Measurements from ENCODE around the gene JMJD4. TPM values are rescaled to one million over a fixed set of nuclear protein-coding genes. Genes with fewer than 3 reads are reported as not detected.

Gene JMJD4
- total and polyA plus RNA-seq, 9 donors = 5.9 to 28.9 (median 26.2) TPM

- Histone ChIP-seq H3K27me3 (no peaks in the 10 kb centered on the region), H3K4me3 (no peak overlapping the region), H3K27ac (peak overlapping the region in 1 of 2 donors; percentile 20), H3K9me3 (no peaks in the 10 kb centered on the region), H3K4me1 (ENCODE audit: insufficient read depth) (peaks cover 33% of the 10 kb centered on the region), H3K36me3 (no peaks in the 10 kb centered on the region)
- WGBS, 3 donors = 86 to 91% (median 89%) methylated on average over 18 of the region's 18 CpGs
- no peak for TF ChIP-seq POLR2A (IDR thresholded peaks at IDR 0.05)
- no peak for TF ChIP-seq CTCF (IDR thresholded peaks at IDR 0.05)
- no peak for TF ChIP-seq EP300 (IDR thresholded peaks at IDR 0.05)
- intact Hi-C loops (cut with DNase I) = no loop called here
- peak in 3 of 5 donors; percentile 22 to 26 (median 23) for DNase-seq
Observed at GRCh38 chr1:227742738-227743715, 7.9 kb upstream of the JMJD4 start.

DNA sequence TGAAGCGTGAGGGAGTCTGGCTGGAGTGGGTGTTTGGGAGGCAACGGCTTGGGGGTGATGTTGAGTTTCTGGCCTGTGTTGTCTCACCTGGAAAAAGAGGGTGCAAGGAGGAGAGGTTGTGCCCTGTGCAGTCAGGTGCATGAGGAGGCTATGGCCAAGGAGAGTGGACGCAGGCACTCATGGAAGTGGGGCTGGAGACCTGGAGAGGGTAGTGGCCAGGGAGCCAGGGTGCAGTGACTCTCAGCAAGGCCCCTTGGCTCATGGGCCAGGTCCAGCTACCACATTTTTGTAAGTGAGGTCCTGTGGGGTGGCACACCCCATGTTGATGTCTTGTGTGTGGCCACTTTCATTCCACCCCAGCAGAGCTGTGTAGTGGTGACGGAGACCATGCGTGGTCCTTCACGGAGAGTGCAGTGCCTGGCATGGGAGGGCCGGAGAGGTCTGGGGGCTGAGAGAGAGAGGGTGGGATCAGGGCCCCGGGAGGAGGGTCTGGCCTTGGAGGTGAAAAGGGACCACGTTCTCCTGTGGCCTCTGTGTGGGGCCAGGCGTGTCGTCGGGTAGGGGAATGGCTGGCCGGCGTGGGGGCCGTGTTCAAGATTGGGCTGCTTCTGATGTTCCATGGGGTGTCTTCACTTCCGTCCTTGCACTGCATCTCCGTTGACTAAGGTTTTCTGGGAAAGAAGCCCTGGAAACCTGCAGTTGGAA is 6.2 kb upstream of the JMJD4 start:
- intact Hi-C loops (cut with DNase I) = no loop called here
- WGBS, 3 donors = 71 to 80% (median 77%) methylated on average over 17 of the region's 17 CpGs
- H3K4me1 ChIP-seq (ENCODE audit: insufficient read depth) = peaks cover 21% of the 10 kb centered on the region
- H3K36me3 ChIP-seq = no peaks in the 10 kb centered on the region
- no peaks in the 10 kb centered on the region for H3K27me3 ChIP-seq
- H3K27ac ChIP-seq = peak overlapping the region in 1 of 2 donors; percentile 20
- no peak overlapping the region for H3K4me3 ChIP-seq
- H3K9me3 ChIP-seq = no peaks in the 10 kb centered on the region
- TF ChIP-seq EP300 (IDR thresholded peaks at IDR 0.05) = no peak
- TF ChIP-seq CTCF (IDR thresholded peaks at IDR 0.05) = no peak
- no peak for TF ChIP-seq POLR2A (IDR thresholded peaks at IDR 0.05)
- peak in 3 of 5 donors; percentile 17 to 28 (median 24) for DNase-seq

DNA sequence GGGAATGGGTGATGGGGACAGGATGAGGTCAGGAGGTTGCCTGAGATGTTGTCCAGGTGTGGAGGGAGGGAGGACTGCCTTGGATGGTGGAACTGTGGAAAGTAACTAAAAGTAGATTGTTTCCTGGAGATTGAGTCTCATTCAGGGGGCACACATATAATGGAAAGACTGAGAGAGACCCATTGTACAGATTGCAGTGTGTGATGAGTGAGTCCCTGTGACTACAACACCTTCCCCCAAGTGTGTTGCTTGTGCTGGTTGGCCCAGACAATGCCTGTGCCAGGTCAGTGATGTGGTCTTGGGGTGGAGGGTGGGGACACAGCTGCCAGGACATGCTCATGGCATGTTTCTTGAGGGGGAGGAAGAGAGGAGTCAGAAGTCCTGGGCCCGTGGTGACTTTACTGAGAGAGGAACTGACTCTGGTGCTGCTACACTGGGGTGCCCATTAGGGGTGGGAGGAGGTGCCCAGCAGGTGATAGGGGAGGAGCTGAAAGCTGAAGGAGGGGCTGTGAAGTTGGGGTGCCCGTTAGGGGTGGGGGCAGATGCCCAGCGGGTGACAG is 5.4 kb upstream of the JMJD4 start:
- intact Hi-C loops (cut with DNase I) = no loop called here
- H3K4me3 ChIP-seq = no peak overlapping the region
- WGBS, 3 donors = 69 to 78% (median 78%) methylated on average over 3 of the region's 3 CpGs
- H3K27me3 ChIP-seq = no peaks in the 10 kb centered on the region
- peaks cover 16% of the 10 kb centered on the region for H3K4me1 ChIP-seq (ENCODE audit: insufficient read depth)
- peak in 2 of 5 donors; percentile 18 to 23 for DNase-seq
- H3K27ac ChIP-seq = no peak overlapping the region
- TF ChIP-seq CTCF (IDR thresholded peaks at IDR 0.05) = no peak
- no peaks in the 10 kb centered on the region for H3K9me3 ChIP-seq
- no peaks in the 10 kb centered on the region for H3K36me3 ChIP-seq

DNA sequence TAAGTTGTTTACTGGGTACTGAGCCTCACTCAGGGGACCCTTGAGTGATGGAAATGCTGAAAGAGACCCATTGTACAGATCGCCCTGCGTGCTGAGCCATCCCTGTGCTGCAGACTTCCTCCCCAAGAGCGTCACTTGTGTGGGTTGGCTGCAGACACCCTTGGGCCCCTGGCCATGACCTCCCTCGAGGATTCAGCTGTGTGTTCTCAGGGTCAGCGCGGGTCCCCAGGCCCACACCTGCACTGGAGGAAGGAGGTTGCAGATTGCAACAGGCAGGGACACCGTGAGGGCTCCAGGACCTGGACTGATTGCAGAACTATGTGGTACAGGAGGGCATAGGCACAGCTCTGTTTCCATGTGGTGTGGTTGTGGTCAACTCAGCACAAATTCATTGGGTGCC is 4.5 kb upstream of the JMJD4 start:
- Histone ChIP-seq H3K4me1 (ENCODE audit: insufficient read depth) (peaks cover 16% of the 10 kb centered on the region), H3K27ac (no peak overlapping the region), H3K27me3 (no peaks in the 10 kb centered on the region), H3K36me3 (no peaks in the 10 kb centered on the region), H3K4me3 (no peak overlapping the region), H3K9me3 (no peaks in the 10 kb centered on the region)
- DNase-seq = peak in 2 of 5 donors; percentile 17 to 18
- no peak for TF ChIP-seq CTCF (IDR thresholded peaks at IDR 0.05)
- TF ChIP-seq POLR2A (IDR thresholded peaks at IDR 0.05) = no peak
- no peak for TF ChIP-seq EP300 (IDR thresholded peaks at IDR 0.05)
- 83 to 93% (median 88%) methylated on average over 7 of the region's 7 CpGs for WGBS, 3 donors
- intact Hi-C loops (cut with DNase I) = loop anchor here in 2 of 4 donors (10.0 kb wide), 1 partner anchor 205 kb away; the partner anchor contains the start of gene WNT9A (in 2 of the 2)
